GM12878 (cell line): ENCODE results near the gene SPATA18. TPM values are rescaled to one million over a fixed set of nuclear protein-coding genes. Genes with fewer than 3 reads are reported as not detected.

Experiments used
- ATAC-seq: fragments of 200-7000 bp; cut with Tn5 transposase; 3 replicates; pipeline ENCODE4 v1.9.1; 2020; ENCODE audit warnings: mild to moderate bottlenecking, moderate library complexity
- BruUV-seq: library from RNA; stranded (reverse); fragments of 400-500 nt; replicated peaks from 2 replicates; lab custom pipeline; 2021; lab: Mats Ljungman, UMichigan
- CTCF ChIA-PET: fragments of 300-600 bp; sonication (Branson Sonifier 250); formaldehyde crosslinking; extraction: SDS; loops from one replicate; lab custom pipeline; 2021; ENCODE audit warnings: inconsistent platforms; lab: Yijun Ruan, JAX
- POLR2A ChIA-PET: fragments of 350-600 bp; formaldehyde crosslinking; extraction: SDS; loops from one replicate; lab custom pipeline; 2021; ENCODE audit warnings: inconsistent platforms; lab: Charles Lee
- RAD21 ChIA-PET: fragments of 300-600 bp; sonication (Branson Sonifier 250); formaldehyde crosslinking; loops from one replicate; lab custom pipeline; 2023; ENCODE audit warnings: antibody characterized with exemption; ENCODE audit not compliant: unreplicated experiment; lab: Charles Lee
- SMC1A ChIA-PET: fragments of 300-600 bp; sonication (Branson Sonifier 250); formaldehyde crosslinking; loops from one replicate; lab custom pipeline; 2023; ENCODE audit not compliant: unreplicated experiment, uncharacterized antibody; lab: Charles Lee
- DNase-seq: peaks from one replicate; pipeline ENCODE4 v3.0.0-alpha.2; 2011; ENCODE audit warnings: low read depth, low spot score
- FAIRE-seq: peaks from 3 replicates; lab custom pipeline; 2011; peaks lifted over from hg19 to GRCh38; lab: Jason Lieb, UNC
- H2AFZ ChIP-seq: 2 replicates; pipeline ENCODE4 v1.6.0; 2011; ENCODE audit warnings: low read depth, low read length, control low read depth; ENCODE audit not compliant: control insufficient read depth
- H3K27ac ChIP-seq: 2 replicates; pipeline ENCODE4 v1.5.1; 2011; ENCODE audit warnings: control low read depth; ENCODE audit not compliant: control insufficient read depth, insufficient read depth
- H3K27me3 ChIP-seq, 2 experiments: replicated peaks in 1 of 2; 2 replicates each; pipeline versions ENCODE4 v1.6.0 to v1.6.1; 2011; ENCODE audit warnings: low read length in 1 of 2; ENCODE audit not compliant: control insufficient read depth in 2 of 2, insufficient read depth in 2 of 2
- H3K36me3 ChIP-seq, 2 experiments: 2 replicates each; pipeline ENCODE4 v1.5.1; 2011; ENCODE audit warnings: low read length in 1 of 2; ENCODE audit not compliant: control insufficient read depth in 2 of 2, insufficient read depth in 2 of 2
- H3K4me1 ChIP-seq: 2 replicates; pipeline ENCODE4 v1.6.1; 2011; ENCODE audit warnings: mild to moderate bottlenecking, low read length, moderate library complexity, mixed read lengths; ENCODE audit not compliant: control insufficient read depth, insufficient read depth
- H3K4me2 ChIP-seq: 2 replicates; pipeline ENCODE4 v1.6.0; 2011; ENCODE audit warnings: control low read depth; ENCODE audit not compliant: control insufficient read depth, insufficient read depth
- H3K4me3 ChIP-seq: fragments of 200-600 bp; sonication (generic); 2 replicates; pipeline ENCODE4 v1.5.1; 2016
- H3K79me2 ChIP-seq: 2 replicates; pipeline ENCODE4 v1.6.0; 2011; ENCODE audit warnings: low read length; ENCODE audit not compliant: control insufficient read depth, insufficient read depth
- H3K9ac ChIP-seq: 2 replicates; pipeline ENCODE4 v1.8.0; 2011; ENCODE audit warnings: low read length, control low read depth, mixed read lengths; ENCODE audit not compliant: control insufficient read depth, insufficient read depth
- H3K9me3 ChIP-seq: replicated peaks from 3 replicates; pipeline ENCODE4 v1.5.1; 2011; ENCODE audit warnings: mild to moderate bottlenecking, low read length; ENCODE audit not compliant: control insufficient read depth, insufficient read depth
- H4K20me1 ChIP-seq: 2 replicates; pipeline ENCODE4 v1.6.0; 2011; ENCODE audit not compliant: control insufficient read depth, insufficient read depth
- BRCA1 ChIP-seq: IDR thresholded peaks from 2 replicates; pipeline ENCODE4 v1.6.1; 2011; ENCODE audit warnings: low read depth, low read length, improper control_type of control experiment
- CBX3 ChIP-seq: fragments of 200-600 bp; sonication (generic); IDR thresholded peaks from 2 replicates; pipeline ENCODE4 v1.6.1; 2016; ENCODE audit warnings: low read depth, borderline replicate concordance
- CEBPB ChIP-seq, 2 experiments: fragments of 150-350 bp in 1 of 2; IDR thresholded peaks; 2 replicates each; pipeline ENCODE4 v1.6.1; 2012 to 2014; ENCODE audit warnings: low read depth in 2 of 2, low read length in 2 of 2, borderline replicate concordance in 1 of 2, inconsistent platforms in 1 of 2
- DPF2 ChIP-seq: fragments of 450-650 bp; IDR thresholded peaks from 2 replicates; pipeline ENCODE4 v1.6.1; 2017; ENCODE audit warnings: mild to moderate bottlenecking
- EGR1 ChIP-seq, 2 experiments: IDR thresholded peaks; 1 replicate in 1 of 2; 2 replicates in 1 of 2; pipeline ENCODE4 v1.6.1; 2011 to 2012; ENCODE audit warnings: low read depth in 2 of 2, low read length in 2 of 2, borderline replicate concordance in 1 of 2, mild to moderate bottlenecking in 1 of 2, moderate library complexity in 1 of 2
- ETV6 ChIP-seq, 2 experiments: fragments of 450-650 bp in 1 of 2; IDR thresholded peaks in 1 of 2; conservative IDR thresholded peaks in 1 of 2; 2 replicates each; pipeline ENCODE4 v1.6.1; 2014; ENCODE audit warnings: antibody characterized with exemption in 1 of 2, borderline replicate concordance in 1 of 2, low read depth in 1 of 2, mild to moderate bottlenecking in 1 of 2, moderate library complexity in 1 of 2
- IKZF2 ChIP-seq, 2 experiments: fragments of 450-650 bp; IDR thresholded peaks; 2 replicates each; pipeline ENCODE4 v1.6.1; 2017; ENCODE audit warnings: mild to moderate bottlenecking in 2 of 2, moderate library complexity in 2 of 2
- MLLT1 ChIP-seq: fragments of 450-650 bp; IDR thresholded peaks from 2 replicates; pipeline ENCODE4 v1.6.1; 2016; ENCODE audit warnings: mild to moderate bottlenecking
- MTA2 ChIP-seq: fragments of 450-650 bp; IDR thresholded peaks from 2 replicates; pipeline ENCODE4 v1.6.1; 2016; ENCODE audit warnings: low read depth, mild to moderate bottlenecking, moderate library complexity
- NBN ChIP-seq: fragments of 450-650 bp; IDR thresholded peaks from 2 replicates; pipeline ENCODE4 v1.6.1; 2016
- NFXL1 ChIP-seq: fragments of 450-650 bp; IDR thresholded peaks from 2 replicates; pipeline ENCODE4 v1.6.1; 2017; ENCODE audit warnings: antibody characterized with exemption, mild to moderate bottlenecking, borderline replicate concordance
- PKNOX1 ChIP-seq: fragments of 450-650 bp; IDR thresholded peaks from 2 replicates; pipeline ENCODE4 v1.6.1; 2016; ENCODE audit warnings: mild to moderate bottlenecking
- SIN3A ChIP-seq: IDR thresholded peaks from 2 replicates; pipeline ENCODE4 v1.6.1; 2012; ENCODE audit warnings: low read depth, low read length, improper control_type of control experiment
- SMARCA5 ChIP-seq: fragments of 450-650 bp; IDR thresholded peaks from 2 replicates; pipeline ENCODE4 v1.6.1; 2017; ENCODE audit warnings: mild to moderate bottlenecking
- SP1 ChIP-seq: IDR thresholded peaks from one replicate; pipeline ENCODE4 v1.6.1; 2011; ENCODE audit warnings: low read depth, low read length
- SUPT20H ChIP-seq: IDR thresholded peaks from 2 replicates; pipeline ENCODE4 v1.6.1; 2011; ENCODE audit warnings: low read depth, mild to moderate bottlenecking, low read length, moderate library complexity, borderline replicate concordance; ENCODE audit not compliant: control insufficient read depth
- YBX1 ChIP-seq: fragments of 450-650 bp; IDR thresholded peaks from 2 replicates; pipeline ENCODE4 v1.6.1; 2016; ENCODE audit warnings: antibody characterized with exemption
- ZBED1 ChIP-seq: IDR thresholded peaks from 2 replicates; pipeline ENCODE4 v1.6.1; 2016; ENCODE audit warnings: borderline replicate concordance
- ZNF24 ChIP-seq: fragments of 450-650 bp; IDR thresholded peaks from 2 replicates; pipeline ENCODE4 v1.6.1; 2017; ENCODE audit warnings: antibody characterized with exemption, mild to moderate bottlenecking
- ZSCAN29 ChIP-seq: fragments of 450-650 bp; IDR thresholded peaks from 2 replicates; pipeline ENCODE4 v1.6.1; 2017; ENCODE audit warnings: mild to moderate bottlenecking, moderate library complexity
- WGBS: methylation state at CpG from one replicate; pipeline ENCODE4 v1.1.6; 2016; ENCODE audit warnings: low lambda C conversion rate; ENCODE audit not compliant: insufficient replicate concordance, insufficient coverage; ENCODE audit errors: missing lambda C conversion rate; 5-methylcytosine and 5-hydroxymethylcytosine counted together
- in situ Hi-C: fragments of 300-500 bp; cut with MboI; formaldehyde crosslinking; loops from 9 replicates; pipeline ENCODE4 v1.14.3; 2018; ENCODE audit warnings: mixed read lengths
- intact Hi-C: fragments of 100-400 bp; cut with micrococcal nuclease; formaldehyde crosslinking; loops from one replicate; pipeline ENCODE4 v1.14.2; 2022; ENCODE audit not compliant: unreplicated experiment
- polyA plus RNA-seq, 11 experiments: library from polyadenylated mRNA; depleted of rRNA in 4 of 11; unstranded in 6 of 11; stranded (reverse) in 5 of 11; fragments of >200 nt; fragmentation: Nextera tagmentation in 4 of 11; fragmentation: Illumina TruSeq in 1 of 11; extraction: Ambion mirVana in 4 of 11; extraction: Trizol in 1 of 11; gene quantifications; 1 replicate in 1 of 11; 2 replicates in 10 of 11; pipeline versions ENCODE4 v1.2.1 to v1.2.3, GENCODE V29; 2011 to 2016; ENCODE audit warnings: inconsistent platforms in 2 of 11, missing spikeins in 2 of 11, low read depth in 1 of 11
- total RNA-seq, 4 experiments: library from RNA; depleted of rRNA in 3 of 4; stranded (reverse); fragments of >200 nt in 3 of 4; fragmentation: Illumina TruSeq in 1 of 4; extraction: Trizol in 1 of 4; gene quantifications; 2 replicates each; pipeline versions ENCODE4 v1.2.1 to v1.2.3, GENCODE V29; 2013 to 2021
- TF ChIP-seq, protein P1 (sequence below): fragments of 450-650 bp; formaldehyde crosslinking; IDR thresholded peaks from 2 replicates; pipeline ENCODE4 v1.5.0; 2022; ENCODE audit warnings: mild to moderate bottlenecking, missing genetic modification characterization

Gene SPATA18
- total and polyA plus RNA-seq, 10 of the 15 experiments (the other 5 are each of a cell fraction or from before 2014, with no cell fraction given): 0.39 to 4.5 (median 1.9) TPM

- no peak for TF ChIP-seq PKNOX1
- no peak for TF ChIP-seq YBX1
- no peak for TF ChIP-seq CEBPB (IDR thresholded peaks at IDR 0.05; ENCODE audit: borderline replicate concordance in 1 of 2, low read depth in 2 of 2, low read length in 2 of 2)
- TF ChIP-seq IKZF2 (IDR thresholded peaks at IDR 0.05): no peak
- no peak for TF ChIP-seq BRCA1
- no peak for TF ChIP-seq ZSCAN29
- no peak for TF ChIP-seq NFXL1
- TF ChIP-seq SP1: no peak
Observed at GRCh38 chr4:52107336-52107735, 56.2 kb downstream of the SPATA18 start (continued).

DNA sequence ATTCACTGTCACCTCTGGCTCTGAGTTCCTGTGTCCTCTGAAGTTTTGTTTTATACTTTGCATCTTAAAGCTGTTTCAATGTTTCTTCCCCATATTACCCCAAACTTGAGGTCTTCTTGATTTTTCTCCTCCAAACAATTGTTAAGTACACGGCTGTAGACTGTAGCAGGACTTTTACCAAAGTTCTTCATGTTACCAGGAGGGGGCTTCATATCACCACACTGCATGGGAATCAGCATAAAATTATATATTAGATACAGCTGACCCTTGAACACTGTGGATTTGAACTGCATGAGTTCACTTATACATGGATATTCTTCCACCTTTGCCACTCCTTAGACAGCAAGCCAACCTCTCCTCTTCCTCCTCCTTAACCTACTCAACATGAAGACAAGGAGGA is 56.6 kb downstream of the SPATA18 start:
- BruUV-seq: no TSS peak
- WGBS: 0% methylated on average over 1 of the region's 1 CpG
- RAD21 ChIA-PET: no interaction called here
- TF ChIP-seq SUPT20H (no peak), NBN (no peak), MLLT1 (no peak), ZNF24 (no peak), SMARCA5 (no peak), ZBED1 (no peak), DPF2 (no peak), CBX3 (no peak), MTA2 (no peak), EGR1 (IDR thresholded peaks at IDR 0.05; ENCODE audit: borderline replicate concordance in 1 of 2, low read depth in 2 of 2, low read length in 2 of 2) (no peak), ETV6 (conservative IDR thresholded peaks at IDR 0.05 in 1 of 2, IDR thresholded peaks at IDR 0.05 in 1 of 2; ENCODE audit: borderline replicate concordance in 1 of 2, low read depth in 1 of 2) (no peak), SIN3A (no peak)
- TF ChIP-seq, protein P1, sequence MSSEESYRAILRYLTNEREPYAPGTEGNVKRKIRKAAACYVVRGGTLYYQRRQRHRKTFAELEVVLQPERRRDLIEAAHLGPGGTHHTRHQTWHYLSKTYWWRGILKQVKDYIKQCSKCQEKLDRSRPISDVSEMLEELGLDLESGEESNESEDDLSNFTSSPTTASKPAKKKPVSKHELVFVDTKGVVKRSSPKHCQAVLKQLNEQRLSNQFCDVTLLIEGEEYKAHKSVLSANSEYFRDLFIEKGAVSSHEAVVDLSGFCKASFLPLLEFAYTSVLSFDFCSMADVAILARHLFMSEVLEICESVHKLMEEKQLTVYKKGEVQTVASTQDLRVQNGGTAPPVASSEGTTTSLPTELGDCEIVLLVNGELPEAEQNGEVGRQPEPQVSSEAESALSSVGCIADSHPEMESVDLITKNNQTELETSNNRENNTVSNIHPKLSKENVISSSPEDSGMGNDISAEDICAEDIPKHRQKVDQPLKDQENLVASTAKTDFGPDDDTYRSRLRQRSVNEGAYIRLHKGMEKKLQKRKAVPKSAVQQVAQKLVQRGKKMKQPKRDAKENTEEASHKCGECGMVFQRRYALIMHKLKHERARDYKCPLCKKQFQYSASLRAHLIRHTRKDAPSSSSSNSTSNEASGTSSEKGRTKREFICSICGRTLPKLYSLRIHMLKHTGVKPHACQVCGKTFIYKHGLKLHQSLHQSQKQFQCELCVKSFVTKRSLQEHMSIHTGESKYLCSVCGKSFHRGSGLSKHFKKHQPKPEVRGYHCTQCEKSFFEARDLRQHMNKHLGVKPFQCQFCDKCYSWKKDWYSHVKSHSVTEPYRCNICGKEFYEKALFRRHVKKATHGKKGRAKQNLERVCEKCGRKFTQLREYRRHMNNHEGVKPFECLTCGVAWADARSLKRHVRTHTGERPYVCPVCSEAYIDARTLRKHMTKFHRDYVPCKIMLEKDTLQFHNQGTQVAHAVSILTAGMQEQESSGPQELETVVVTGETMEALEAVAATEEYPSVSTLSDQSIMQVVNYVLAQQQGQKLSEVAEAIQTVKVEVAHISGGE (CRISPR knock-in tag): no peak

More for the DNA sequence above, 56.6 kb downstream of the SPATA18 start:
- Histone ChIP-seq H2AFZ (no peak overlapping the region), H3K27ac (no peak overlapping the region), H4K20me1 (no peaks in the 10 kb centered on the region), H3K36me3 (no peaks in the 10 kb centered on the region), H3K4me2 (no peak overlapping the region), H3K9me3 (no peaks in the 10 kb centered on the region), H3K4me1 (no peaks in the 10 kb centered on the region), H3K4me3 (no peak overlapping the region), H3K9ac (no peak overlapping the region), H3K27me3 (no peaks in the 10 kb centered on the region), H3K79me2 (no peaks in the 10 kb centered on the region)
- DNase-seq (no peak), FAIRE-seq (no peak), ATAC-seq (no peak)
- POLR2A ChIA-PET: no interaction called here
- in situ Hi-C loops (no loop called here), intact Hi-C loops (no loop called here)
- CTCF ChIA-PET: no interaction called here
- SMC1A ChIA-PET: no interaction called here
